Sigmoid colon (tissue), 4 donors: ENCODE measurements around the gene ACTBL2.

Experiments
- CTCF ChIP-seq, 4 experiments: fragments of 450-650 bp in 3 of 4; fragments of 200-600 bp in 1 of 4; IDR thresholded peaks; one replicate each; pipeline ENCODE4 v1.5.1; 2016 to 2019; ENCODE audit warnings: antibody characterized with exemption in 4 of 4, mild to moderate bottlenecking in 3 of 4, moderate library complexity in 2 of 4
- EP300 ChIP-seq, 4 donors: sonication (generic); formaldehyde crosslinking; IDR thresholded peaks; one replicate each; pipeline ENCODE4 v1.6.1; 2017; ENCODE audit warnings: antibody characterized with exemption in 4 of 4
- POLR2A ChIP-seq, 2 donors: fragments of 450-650 bp; IDR thresholded peaks; one replicate each; pipeline ENCODE4 v1.6.1; 2016; ENCODE audit warnings: antibody characterized with exemption in 2 of 2, mild to moderate bottlenecking in 2 of 2, moderate library complexity in 2 of 2
- POLR2AphosphoS5 ChIP-seq, 4 donors: sonication (generic); formaldehyde crosslinking; IDR thresholded peaks; one replicate each; pipeline ENCODE4 v1.6.1; 2017; ENCODE audit warnings: antibody characterized with exemption in 4 of 4

DNA sequence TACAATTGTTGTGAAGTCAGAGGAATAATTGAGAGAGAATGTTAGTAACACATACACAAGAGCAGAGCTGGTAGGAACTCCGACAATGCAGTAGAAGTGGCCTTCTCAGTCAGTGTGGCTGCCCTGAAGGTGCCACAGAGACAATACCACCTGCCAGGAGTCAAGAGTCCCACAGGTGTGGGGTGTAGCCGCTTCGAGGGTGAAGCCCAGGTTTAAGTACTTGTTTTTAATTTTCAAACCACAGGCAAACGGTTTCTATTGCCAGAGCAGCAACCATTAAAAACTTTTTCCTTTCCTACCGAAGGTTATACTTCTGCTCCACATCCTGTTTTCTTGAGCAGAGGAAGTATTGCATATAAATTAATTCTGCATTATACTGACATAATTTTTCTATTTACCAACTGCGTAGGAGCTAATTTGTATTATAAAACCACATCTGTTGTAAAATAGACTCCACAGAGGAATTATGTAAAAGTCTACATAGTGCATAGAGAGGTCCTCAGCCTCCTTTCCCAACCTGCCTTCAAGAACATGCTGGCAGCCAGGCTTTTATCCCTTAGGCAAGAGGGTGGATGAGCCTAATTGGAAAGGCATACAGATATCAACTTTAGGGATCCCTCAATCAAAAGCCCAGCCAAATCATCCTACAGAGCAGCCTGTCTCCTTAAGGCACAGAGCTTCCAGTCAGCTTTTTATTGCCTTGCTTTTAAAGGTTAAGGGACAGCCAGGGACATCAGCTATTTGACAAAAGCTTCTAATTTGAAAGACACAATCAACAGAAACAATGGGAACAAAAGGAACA is 12.9 kb upstream of the ACTBL2 start:
- TF ChIP-seq POLR2A (IDR thresholded peaks at IDR 0.05) (no peak), EP300 (IDR thresholded peaks at IDR 0.05) (no peak), CTCF (IDR thresholded peaks at IDR 0.05) (no peak), POLR2AphosphoS5 (IDR thresholded peaks at IDR 0.05) (no peak)
